B cell (primary cell): ENCODE data around the gene USB1. TPM values are rescaled to one million over a fixed set of nuclear protein-coding genes. Genes with fewer than 3 reads are reported as not detected.

Experiments used
- polyA plus RNA-seq: library from polyadenylated mRNA; depleted of rRNA; stranded (reverse); fragments of >200 nt; gene quantifications from 2 replicates; pipeline ENCODE4 v1.2.3, GENCODE V29; 2012
- total RNA-seq, 2 donors: library from RNA; stranded (reverse); fragments of 120-200 nt in 1 of 2; gene quantifications; 1 replicate in 1 of 2; 2 replicates in 1 of 2; pipeline versions ENCODE4 v1.2.3 to v1.2.4, GENCODE V29; 2013 to 2022

USB1 gene
- total and polyA plus RNA-seq, 2 donors (not counting 1 experiment from before 2014, with no cell fraction given), result 32.8 to 37.0 TPM

Other genes starting within 250 kb of the USB1 start
- 0.67 and 0.78 TPM in 2 replicates for gene KIFC3, start 198.9 kb upstream of the USB1 start, total RNA-seq
- gene KIFC3, start 198.9 kb upstream of the USB1 start, polyA plus RNA-seq, result 0.07 and 0.48 TPM in 2 replicates
- not detected in 2 replicates for gene CNGB1, start 30.3 kb upstream of the USB1 start, total RNA-seq
- gene CNGB1, start 30.3 kb upstream of the USB1 start, polyA plus RNA-seq, result not detected in 2 replicates
- gene ZNF319, start 735 bp upstream of the USB1 start, total RNA-seq, result 12.4 and 15.0 TPM in 2 replicates
- 8.2 and 15.1 TPM in 2 replicates for gene ZNF319, start 735 bp upstream of the USB1 start, polyA plus RNA-seq
- gene MMP15, start 24.3 kb downstream of the USB1 start, total RNA-seq, result not detected in 2 replicates
- gene MMP15, start 24.3 kb downstream of the USB1 start, polyA plus RNA-seq, result not detected in 2 replicates
- 26.1 and 27.3 TPM in 2 replicates for gene CFAP20, start 128.0 kb downstream of the USB1 start, total RNA-seq
- gene CFAP20, start 128.0 kb downstream of the USB1 start, polyA plus RNA-seq, result 45.4 and 62.2 TPM in 2 replicates
- 63.5 and 69.4 TPM in 2 replicates for gene CSNK2A2, start 196.7 kb downstream of the USB1 start, total RNA-seq
- gene CSNK2A2, start 196.7 kb downstream of the USB1 start, polyA plus RNA-seq, result 21.3 and 24.8 TPM in 2 replicates